H1 (cell line): Measurements from ENCODE around the gene ZNF14. TPM values are rescaled to one million over a fixed set of nuclear protein-coding genes. Genes with fewer than 3 reads are reported as not detected.

Experiments
- CTCF ChIA-PET: fragments of 300-600 bp; sonication (Branson Sonifier 250); formaldehyde crosslinking; loops from one replicate; lab custom pipeline; 2021; ENCODE audit not compliant: partially characterized antibody; lab: Charles Lee
- POLR2A ChIA-PET: fragments of 300-600 bp; sonication (Branson Sonifier 250); formaldehyde crosslinking; loops from one replicate; lab custom pipeline; 2021; ENCODE audit warnings: inconsistent platforms; ENCODE audit not compliant: partially characterized antibody; lab: Charles Lee
- DNase-seq, 2 experiments: peaks; one replicate each; pipeline versions ENCODE4 v3.0.0 to v3.0.0-alpha.2; 2010 to 2022; ENCODE audit warnings: low spot score in 2 of 2, low read depth in 1 of 2, mixed read lengths in 1 of 2
- FAIRE-seq: peaks from 2 replicates; lab custom pipeline; 2011; peaks lifted over from hg19 to GRCh38; lab: Jason Lieb, UNC
- H2AFZ ChIP-seq: 2 replicates; pipeline ENCODE4 v1.8.1; 2012; ENCODE audit warnings: low read length, inconsistent platforms
- H2AK5ac ChIP-seq: 2 replicates; pipeline ENCODE4 v1.6.1; 2013; ENCODE audit warnings: low read depth, low read length
- H2BK120ac ChIP-seq: replicated peaks from 2 replicates; pipeline ENCODE3; 2013; ENCODE audit warnings: low read depth, low read length, inconsistent platforms
- H2BK12ac ChIP-seq: 2 replicates; pipeline ENCODE4 v1.6.1; 2013; ENCODE audit warnings: low read depth, low read length
- H2BK15ac ChIP-seq: 2 replicates; pipeline ENCODE4 v1.6.1; 2013; ENCODE audit warnings: low read length
- H2BK20ac ChIP-seq: 2 replicates; pipeline ENCODE4 v1.6.1; 2013; ENCODE audit warnings: low read length
- H2BK5ac ChIP-seq: 2 replicates; pipeline ENCODE4 v1.6.1; 2013; ENCODE audit warnings: low read depth, low read length
- H3K14ac ChIP-seq: 2 replicates; pipeline ENCODE4 v1.6.1; 2013; ENCODE audit warnings: inconsistent platforms; ENCODE audit not compliant: insufficient read length
- H3K18ac ChIP-seq: 2 replicates; pipeline ENCODE4 v1.6.1; 2013; ENCODE audit warnings: low read length; ENCODE audit errors: extremely low read depth
- H3K23ac ChIP-seq: 2 replicates; pipeline ENCODE4 v1.6.1; 2013; ENCODE audit warnings: inconsistent platforms; ENCODE audit not compliant: insufficient read length
- H3K23me2 ChIP-seq: 2 replicates; pipeline ENCODE4 v1.6.1; 2013; ENCODE audit warnings: low read depth, low read length
- H3K27ac ChIP-seq: 2 replicates; pipeline ENCODE4 v1.6.1; 2011; ENCODE audit warnings: low read depth, low read length, inconsistent platforms
- H3K27me3 ChIP-seq, 4 experiments: replicated peaks in 1 of 4; 1 replicate in 1 of 4; 2 replicates in 3 of 4; pipeline versions ENCODE4 v1.6.1 to v1.8.1; 2011 to 2013; ENCODE audit warnings: low read length in 3 of 4, mild to moderate bottlenecking in 3 of 4, inconsistent platforms in 2 of 4, mixed read lengths in 2 of 4, moderate library complexity in 1 of 4; ENCODE audit not compliant: control insufficient read depth in 3 of 4, insufficient read depth in 3 of 4; ENCODE audit errors: extremely low read depth in 1 of 4
- H3K36me3 ChIP-seq, 4 experiments: 2 replicates each; pipeline versions ENCODE4 v1.6.1 to v1.8.1; 2011 to 2013; ENCODE audit warnings: mild to moderate bottlenecking in 4 of 4, low read length in 3 of 4, moderate library complexity in 2 of 4, control low read depth in 1 of 4, inconsistent platforms in 1 of 4; ENCODE audit not compliant: insufficient read depth in 4 of 4, control insufficient read depth in 2 of 4
- H3K4ac ChIP-seq: replicated peaks from 2 replicates; pipeline ENCODE3; 2013; ENCODE audit warnings: low read length, low read depth, mixed read lengths, inconsistent platforms; ENCODE audit not compliant: insufficient read length
- H3K4me1 ChIP-seq, 4 experiments: replicated peaks in 1 of 4; 1 replicate in 1 of 4; 2 replicates in 3 of 4; pipeline versions ENCODE4 v1.6.1 to v1.8.1; 2011 to 2013; ENCODE audit warnings: low read length in 3 of 4, inconsistent platforms in 2 of 4, mixed read lengths in 1 of 4; ENCODE audit not compliant: insufficient read depth in 4 of 4, control insufficient read depth in 3 of 4
- H3K4me2 ChIP-seq, 2 experiments: 2 replicates each; pipeline versions ENCODE4 v1.6.1 to v1.8.1; 2011 to 2013; ENCODE audit warnings: low read depth in 2 of 2, low read length in 2 of 2, control low read depth in 1 of 2, inconsistent platforms in 1 of 2, mild to moderate bottlenecking in 1 of 2; ENCODE audit not compliant: insufficient read depth in 1 of 2
- H3K4me3 ChIP-seq, 4 experiments: fragments of 200-600, 300-600 bp in 1 of 4; sonication (generic), shearing (Covaris generic), sonication (Bioruptor Twin) in 1 of 4; 2 replicates each; pipeline versions ENCODE4 v1.5.1 to v1.8.1; 2011 to 2016; ENCODE audit warnings: low read length in 4 of 4, low read depth in 3 of 4, control low read depth in 2 of 4, inconsistent platforms in 2 of 4, mild to moderate bottlenecking in 2 of 4, mixed read lengths in 1 of 4, moderate library complexity in 1 of 4; ENCODE audit not compliant: insufficient read depth in 2 of 4; ENCODE audit errors: extremely low read depth in 1 of 4
- H3K56ac ChIP-seq: replicated peaks from 2 replicates; pipeline ENCODE3; 2013; ENCODE audit warnings: low read depth, mild to moderate bottlenecking, mixed read lengths, low read length, inconsistent platforms; ENCODE audit not compliant: insufficient read length
- H3K79me1 ChIP-seq: 2 replicates; pipeline ENCODE4 v1.6.1; 2013; ENCODE audit warnings: low read depth, low read length, control low read depth
- H3K79me2 ChIP-seq, 2 experiments: 2 replicates each; pipeline versions ENCODE4 v1.6.1 to v1.8.1; 2012 to 2013; ENCODE audit warnings: low read length in 2 of 2, mild to moderate bottlenecking in 2 of 2, inconsistent platforms in 1 of 2; ENCODE audit not compliant: insufficient read depth in 2 of 2, control insufficient read depth in 1 of 2
- H3K9ac ChIP-seq, 4 experiments: replicated peaks in 1 of 4; 1 replicate in 1 of 4; 2 replicates in 3 of 4; pipeline versions ENCODE4 v1.6.1 to v1.8.1; 2011 to 2013; ENCODE audit warnings: low read depth in 3 of 4, low read length in 3 of 4, control low read depth in 2 of 4, mild to moderate bottlenecking in 2 of 4, moderate library complexity in 2 of 4, inconsistent platforms in 1 of 4; ENCODE audit errors: extremely low read depth in 1 of 4
- H3K9me3 ChIP-seq, 2 experiments: 2 replicates each; pipeline versions ENCODE4 v1.6.1 to v1.8.1; 2012 to 2013; ENCODE audit warnings: mild to moderate bottlenecking in 2 of 2, moderate library complexity in 2 of 2, control low read depth in 1 of 2, inconsistent platforms in 1 of 2, low read depth in 1 of 2, low read length in 1 of 2, mixed read lengths in 1 of 2; ENCODE audit not compliant: insufficient read depth in 2 of 2
- H4K20me1 ChIP-seq, 2 experiments: replicated peaks in 1 of 2; 2 replicates each; pipeline versions ENCODE3 to v1.8.1; 2011 to 2013; ENCODE audit warnings: inconsistent platforms in 2 of 2, low read length in 2 of 2, mild to moderate bottlenecking in 1 of 2; ENCODE audit not compliant: insufficient read depth in 2 of 2, control insufficient read depth in 1 of 2
- H4K5ac ChIP-seq: 2 replicates; pipeline ENCODE4 v1.6.1; 2013; ENCODE audit warnings: low read length, low read depth, mixed read lengths, inconsistent platforms; ENCODE audit not compliant: insufficient read length
- H4K8ac ChIP-seq: 2 replicates; pipeline ENCODE4 v1.8.0; 2013; ENCODE audit warnings: mild to moderate bottlenecking, moderate library complexity, low read length, inconsistent platforms; ENCODE audit not compliant: insufficient read depth; ENCODE audit errors: extremely low read depth
- H4K91ac ChIP-seq: replicated peaks from 2 replicates; pipeline ENCODE3; 2013; ENCODE audit warnings: low read length, mixed read lengths, inconsistent platforms; ENCODE audit not compliant: insufficient read length
- BRCA1 ChIP-seq: IDR thresholded peaks from 2 replicates; pipeline ENCODE4 v1.6.1; 2012; ENCODE audit warnings: low read depth, low read length, improper control_type of control experiment
- CEBPB ChIP-seq: IDR thresholded peaks from 2 replicates; pipeline ENCODE4 v1.6.1; 2012; ENCODE audit warnings: low read depth, low read length
- CHD2 ChIP-seq: IDR thresholded peaks from 2 replicates; pipeline ENCODE4 v1.6.1; 2012; ENCODE audit warnings: low read length, improper control_type of control experiment
- EGR1 ChIP-seq: IDR thresholded peaks from 2 replicates; pipeline ENCODE4 v1.6.1; 2011; ENCODE audit warnings: low read depth, low read length, borderline replicate concordance
- HDAC6 ChIP-seq: IDR thresholded peaks from one replicate; pipeline ENCODE4 v1.7.1; 2012; ENCODE audit warnings: low read depth, mild to moderate bottlenecking, inconsistent platforms, low read length, moderate library complexity
- KDM5A ChIP-seq: fragments of 200-600 bp; IDR thresholded peaks from 2 replicates; pipeline ENCODE4 v1.7.1; 2012; ENCODE audit warnings: mild to moderate bottlenecking, low read length, inconsistent platforms, mixed read lengths
- NRF1 ChIP-seq: IDR thresholded peaks from 2 replicates; pipeline ENCODE4 v1.6.1; 2011; ENCODE audit warnings: mild to moderate bottlenecking, low read depth, low read length, improper control_type of control experiment
- PHF8 ChIP-seq: fragments of 200-600 bp; sonication (generic); conservative IDR thresholded peaks from 2 replicates; pipeline ENCODE4 v1.7.1; 2012; ENCODE audit warnings: low read depth, mild to moderate bottlenecking, inconsistent platforms, low read length, moderate library complexity
- RAD21 ChIP-seq, 2 experiments: IDR thresholded peaks in 1 of 2; conservative IDR thresholded peaks in 1 of 2; 2 replicates each; pipeline ENCODE4 v1.6.1; 2011; ENCODE audit warnings: low read depth in 2 of 2, low read length in 2 of 2, improper control_type of control experiment in 1 of 2, inconsistent platforms in 1 of 2, mild to moderate bottlenecking in 1 of 2, moderate library complexity in 1 of 2
- RNF2 ChIP-seq: fragments of 200-900, 300-1000 bp; sonication (generic); IDR thresholded peaks from 2 replicates; pipeline ENCODE4 v1.7.1; 2016; ENCODE audit warnings: borderline replicate concordance, low read depth, mild to moderate bottlenecking, antibody characterized with exemption, low read length; ENCODE audit not compliant: poor library complexity, severe bottlenecking; ENCODE audit errors: missing control alignments
- SP1 ChIP-seq: IDR thresholded peaks from 2 replicates; pipeline ENCODE4 v1.6.1; 2011; ENCODE audit warnings: low read depth, low read length
- SP4 ChIP-seq: IDR thresholded peaks from 2 replicates; pipeline ENCODE4 v1.6.1; 2012; ENCODE audit warnings: low read length, inconsistent platforms
- TAF1 ChIP-seq: IDR thresholded peaks from 2 replicates; pipeline ENCODE4 v1.6.1; 2011; ENCODE audit warnings: mild to moderate bottlenecking, low read depth, low read length
- WGBS, 2 experiments: shearing (Covaris generic) in 1 of 2; methylation state at CpG; one replicate each; pipeline versions ENCODE4 v1.1.6 to v1.1.7; 2013 to 2015; ENCODE audit warnings: low lambda C conversion rate in 2 of 2, mixed read lengths in 2 of 2, inconsistent platforms in 1 of 2, low coverage in 1 of 2, missing lambda C conversion rate in 1 of 2; ENCODE audit not compliant: insufficient replicate concordance in 2 of 2, insufficient coverage in 1 of 2, insufficient read length in 1 of 2; ENCODE audit errors: extremely low coverage in 1 of 2, missing lambda C conversion rate in 1 of 2; 5-methylcytosine and 5-hydroxymethylcytosine counted together
- polyA plus RNA-seq, 7 experiments: library from polyadenylated mRNA; depleted of rRNA in 3 of 7; stranded (reverse) in 5 of 7; unstranded in 2 of 7; fragments of >200 nt in 5 of 7; fragments of 200-250 nt in 2 of 7; gene quantifications; 1 replicate in 5 of 7; 2 replicates in 1 of 7; 4 replicates in 1 of 7; pipeline versions ENCODE4 v1.2.1 to v1.2.3, GENCODE V29; 2011 to 2013; ENCODE audit warnings: missing spikeins in 2 of 7, mixed read lengths in 2 of 7
- total RNA-seq: library from RNA; stranded (reverse); fragmentation: NEBNext Ultra II Directional; extraction: Animal tissue kit (Norgen Biotek cat#: 25700); gene quantifications from 2 replicates; pipeline ENCODE4 v1.2.1, GENCODE V29; 2021
- TF ChIP-seq, protein P1 (sequence below): IDR thresholded peaks from 2 replicates; pipeline ENCODE4 v1.6.1; 2012; ENCODE audit warnings: inconsistent platforms

ZNF14 gene
- total and polyA plus RNA-seq, 2 of the 8 experiments (the other 6 are each of a cell fraction or from before 2014, with no cell fraction given) = 1.00 to 7.4 TPM

DNA sequence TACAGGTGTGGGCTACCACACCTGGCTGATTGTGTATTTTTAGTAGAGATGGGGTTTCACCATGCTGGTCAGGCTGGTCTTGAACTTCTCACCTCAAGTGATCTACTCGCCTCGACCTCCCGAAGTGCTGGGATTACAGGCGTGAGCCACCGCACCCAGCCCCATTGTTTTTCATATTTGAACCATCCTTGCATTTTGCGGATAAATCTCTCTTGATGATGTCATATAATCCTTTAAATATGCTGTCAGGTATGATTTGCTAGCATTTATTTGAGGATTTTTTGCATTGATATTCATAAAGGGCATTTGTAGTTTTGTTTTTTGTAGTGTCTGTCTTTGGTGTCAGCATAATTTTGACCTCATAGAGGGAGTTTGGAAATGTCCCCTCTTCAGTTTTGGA is 58.6 kb downstream of the ZNF14 start:
- CTCF ChIA-PET = interaction anchor here (1.1 kb wide), 1 partner anchor 116 kb away, joined by 3 read pairs; no protein-coding TSS in a partner anchor
- no peak overlapping the region for H3K27ac ChIP-seq
- POLR2A ChIA-PET = interaction anchor here (1.0 to 1.4 kb wide), 3 partner anchors 10 to 30 kb away, joined by 3 read pairs; no protein-coding TSS in a partner anchor
- no peak for TF ChIP-seq RNF2
- TF ChIP-seq CEBPB = no peak
- no peak for TF ChIP-seq BRCA1
- no peak for TF ChIP-seq KDM5A
- TF ChIP-seq RAD21 (IDR thresholded peaks at IDR 0.05 in 1 of 2, conservative IDR thresholded peaks at IDR 0.05 in 1 of 2; ENCODE audit: low read depth in 2 of 2, low read length in 2 of 2) = no peak
- TF ChIP-seq SP1 = no peak
- TF ChIP-seq EGR1 = no peak
- TF ChIP-seq SP4 = no peak
- TF ChIP-seq PHF8 = no peak
- TF ChIP-seq TAF1 = no peak
- no peak for TF ChIP-seq CHD2
- no peak for TF ChIP-seq NRF1
- TF ChIP-seq, protein P1, sequence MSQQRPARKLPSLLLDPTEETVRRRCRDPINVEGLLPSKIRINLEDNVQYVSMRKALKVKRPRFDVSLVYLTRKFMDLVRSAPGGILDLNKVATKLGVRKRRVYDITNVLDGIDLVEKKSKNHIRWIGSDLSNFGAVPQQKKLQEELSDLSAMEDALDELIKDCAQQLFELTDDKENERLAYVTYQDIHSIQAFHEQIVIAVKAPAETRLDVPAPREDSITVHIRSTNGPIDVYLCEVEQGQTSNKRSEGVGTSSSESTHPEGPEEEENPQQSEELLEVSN = no peak
- no peak for TF ChIP-seq HDAC6

More for the DNA sequence above, 58.6 kb downstream of the ZNF14 start:
- Histone ChIP-seq H3K4me1 (peaks cover 0 to 4% (median under 1%) of the 10 kb centered on the region in 4 experiments; a peak in 3 of 7 replicates), H3K4me3 (no peak overlapping the region), H3K18ac (no peak overlapping the region), H4K91ac (no peak overlapping the region), H3K4ac (no peak overlapping the region), H3K14ac (no peak overlapping the region), H3K23ac (no peak overlapping the region), H3K9ac (no peak overlapping the region), H2BK20ac (no peak overlapping the region), H2BK5ac (no peak overlapping the region), H3K23me2 (peaks cover 6% of the 10 kb centered on the region), H3K79me1 (peaks cover 8% of the 10 kb centered on the region), H3K79me2 (peaks cover 6 to 72% of the 10 kb centered on the region in 2 experiments), H3K56ac (no peak overlapping the region), H2AK5ac (no peak overlapping the region), H2BK12ac (no peak overlapping the region), H2BK120ac (no peak overlapping the region), H3K36me3 (peaks cover 10 to 49% (median 26%) of the 10 kb centered on the region in 4 experiments; a peak in 7 of 8 replicates), H4K20me1 (peaks cover 2 to 10% of the 10 kb centered on the region in 2 experiments), H3K27me3 (no peaks in the 10 kb centered on the region), H2BK15ac (no peak overlapping the region), H3K9me3 (no peaks in the 10 kb centered on the region), H2AFZ (no peak overlapping the region), H3K4me2 (no peak overlapping the region), H4K5ac (no peak overlapping the region), H4K8ac (no peak overlapping the region)
- DNase-seq (no peak), FAIRE-seq (no peak)
- 99% methylated on average over 6 of the region's 6 CpGs; no CpG with 5 or more reads in 1 of the 2 experiments for WGBS, 2 experiments
